ENCODE results near the gene LPXN.

- TF ChIP-seq, protein P1, sequence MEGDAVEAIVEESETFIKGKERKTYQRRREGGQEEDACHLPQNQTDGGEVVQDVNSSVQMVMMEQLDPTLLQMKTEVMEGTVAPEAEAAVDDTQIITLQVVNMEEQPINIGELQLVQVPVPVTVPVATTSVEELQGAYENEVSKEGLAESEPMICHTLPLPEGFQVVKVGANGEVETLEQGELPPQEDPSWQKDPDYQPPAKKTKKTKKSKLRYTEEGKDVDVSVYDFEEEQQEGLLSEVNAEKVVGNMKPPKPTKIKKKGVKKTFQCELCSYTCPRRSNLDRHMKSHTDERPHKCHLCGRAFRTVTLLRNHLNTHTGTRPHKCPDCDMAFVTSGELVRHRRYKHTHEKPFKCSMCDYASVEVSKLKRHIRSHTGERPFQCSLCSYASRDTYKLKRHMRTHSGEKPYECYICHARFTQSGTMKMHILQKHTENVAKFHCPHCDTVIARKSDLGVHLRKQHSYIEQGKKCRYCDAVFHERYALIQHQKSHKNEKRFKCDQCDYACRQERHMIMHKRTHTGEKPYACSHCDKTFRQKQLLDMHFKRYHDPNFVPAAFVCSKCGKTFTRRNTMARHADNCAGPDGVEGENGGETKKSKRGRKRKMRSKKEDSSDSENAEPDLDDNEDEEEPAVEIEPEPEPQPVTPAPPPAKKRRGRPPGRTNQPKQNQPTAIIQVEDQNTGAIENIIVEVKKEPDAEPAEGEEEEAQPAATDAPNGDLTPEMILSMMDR (IDR thresholded peaks at IDR 0.05), result no peak
- TF ChIP-seq POLR2AphosphoS5 (IDR thresholded peaks at IDR 0.05) (no peak), EP300 (IDR thresholded peaks at IDR 0.05) (no peak)
Observed at GRCh38 chr11:58596621-58597020, 21.0 kb upstream of the LPXN start.

Data from stomach (tissue), 4 donors.